ENCODE measurements around the gene GLIS1. TPM values are rescaled to one million over a fixed set of nuclear protein-coding genes. Genes with fewer than 3 reads are reported as not detected.

GLIS1 gene
- total and polyA plus RNA-seq, 2 donors = 0.05 to 0.59 TPM

- Histone ChIP-seq H3K27ac (ENCODE audit: low read depth in 1 of 2, low read length in 1 of 2) (no peak overlapping the region), H3K27me3 (ENCODE audit: control insufficient read depth in 2 of 2, insufficient read depth in 1 of 2, low read length in 1 of 2) (no peaks in the 10 kb centered on the region), H3K36me3 (ENCODE audit: control insufficient read depth in 2 of 2, insufficient read depth in 2 of 2, low read length in 1 of 2) (no peaks in the 10 kb centered on the region), H3K4me3 (ENCODE audit: low read length in 2 of 2) (no peak overlapping the region), H3K4me1 (ENCODE audit: control insufficient read depth in 2 of 2, insufficient read depth in 2 of 2, low read length in 2 of 2) (no peaks in the 10 kb centered on the region), H3K9me3 (ENCODE audit: control insufficient read depth in 2 of 2, insufficient read depth in 1 of 2, low read length in 1 of 2) (no peaks in the 10 kb centered on the region)
- 91% methylated on average over 17 of the region's 17 CpGs for WGBS
- DNase-seq (ENCODE audit: low read depth in 6 of 9, low spot score in 9 of 9) = no peak
Measured at GRCh38 chr1:53643041-53643880, 95.7 kb downstream of the GLIS1 start.

GRCh38 chr1:53642607-53643006 lies 96.4 kb downstream of the GLIS1 start:
- no peak for DNase-seq (ENCODE audit: low read depth in 6 of 9, low spot score in 9 of 9)
- WGBS = 99% methylated on average over 6 of the region's 6 CpGs

GRCh38 chr1:53642215-53642555 lies 96.8 kb downstream of the GLIS1 start:
- no peak for DNase-seq (ENCODE audit: low read depth in 6 of 9, low spot score in 9 of 9)
- Histone ChIP-seq H3K4me1 (ENCODE audit: control insufficient read depth in 2 of 2, insufficient read depth in 2 of 2, low read length in 2 of 2) (no peaks in the 10 kb centered on the region), H3K9me3 (ENCODE audit: control insufficient read depth in 2 of 2, insufficient read depth in 1 of 2, low read length in 1 of 2) (no peaks in the 10 kb centered on the region), H3K36me3 (ENCODE audit: control insufficient read depth in 2 of 2, insufficient read depth in 2 of 2, low read length in 1 of 2) (no peaks in the 10 kb centered on the region), H3K27ac (ENCODE audit: low read depth in 1 of 2, low read length in 1 of 2) (no peak overlapping the region), H3K4me3 (ENCODE audit: low read length in 2 of 2) (no peak overlapping the region), H3K27me3 (ENCODE audit: control insufficient read depth in 2 of 2, insufficient read depth in 1 of 2, low read length in 1 of 2) (no peaks in the 10 kb centered on the region)
- WGBS = 97% methylated on average over 7 of the region's 7 CpGs

More at GRCh38 chr1:53642607-53643006, 96.4 kb downstream of the GLIS1 start:
- Histone ChIP-seq H3K4me3 (ENCODE audit: low read length in 2 of 2) (no peak overlapping the region), H3K9me3 (ENCODE audit: control insufficient read depth in 2 of 2, insufficient read depth in 1 of 2, low read length in 1 of 2) (no peaks in the 10 kb centered on the region), H3K4me1 (ENCODE audit: control insufficient read depth in 2 of 2, insufficient read depth in 2 of 2, low read length in 2 of 2) (no peaks in the 10 kb centered on the region), H3K36me3 (ENCODE audit: control insufficient read depth in 2 of 2, insufficient read depth in 2 of 2, low read length in 1 of 2) (no peaks in the 10 kb centered on the region), H3K27me3 (ENCODE audit: control insufficient read depth in 2 of 2, insufficient read depth in 1 of 2, low read length in 1 of 2) (no peaks in the 10 kb centered on the region), H3K27ac (ENCODE audit: low read depth in 1 of 2, low read length in 1 of 2) (no peak overlapping the region)

GRCh38 chr1:53641481-53642214 lies 97.3 kb downstream of the GLIS1 start:
- Histone ChIP-seq H3K27ac (ENCODE audit: low read depth in 1 of 2, low read length in 1 of 2) (no peak overlapping the region), H3K9me3 (ENCODE audit: control insufficient read depth in 2 of 2, insufficient read depth in 1 of 2, low read length in 1 of 2) (no peaks in the 10 kb centered on the region), H3K36me3 (ENCODE audit: control insufficient read depth in 2 of 2, insufficient read depth in 2 of 2, low read length in 1 of 2) (no peaks in the 10 kb centered on the region), H3K27me3 (ENCODE audit: control insufficient read depth in 2 of 2, insufficient read depth in 1 of 2, low read length in 1 of 2) (no peaks in the 10 kb centered on the region), H3K4me1 (ENCODE audit: control insufficient read depth in 2 of 2, insufficient read depth in 2 of 2, low read length in 2 of 2) (no peaks in the 10 kb centered on the region), H3K4me3 (ENCODE audit: low read length in 2 of 2) (no peak overlapping the region)
- WGBS = 93% methylated on average over 9 of the region's 9 CpGs
- DNase-seq (ENCODE audit: low read depth in 6 of 9, low spot score in 9 of 9) = no peak

- Histone ChIP-seq H3K36me3 (ENCODE audit: control insufficient read depth in 2 of 2, insufficient read depth in 2 of 2, low read length in 1 of 2) (no peaks in the 10 kb centered on the region), H3K27me3 (ENCODE audit: control insufficient read depth in 2 of 2, insufficient read depth in 1 of 2, low read length in 1 of 2) (no peaks in the 10 kb centered on the region), H3K27ac (ENCODE audit: low read depth in 1 of 2, low read length in 1 of 2) (no peak overlapping the region), H3K4me3 (ENCODE audit: low read length in 2 of 2) (no peak overlapping the region), H3K4me1 (ENCODE audit: control insufficient read depth in 2 of 2, insufficient read depth in 2 of 2, low read length in 2 of 2) (no peaks in the 10 kb centered on the region), H3K9me3 (ENCODE audit: control insufficient read depth in 2 of 2, insufficient read depth in 1 of 2, low read length in 1 of 2) (no peaks in the 10 kb centered on the region)
- WGBS = 91% methylated on average over 6 of the region's 6 CpGs
- DNase-seq (ENCODE audit: low read depth in 6 of 9, low spot score in 9 of 9) = no peak
Measured at GRCh38 chr1:53640701-53641075, 98.3 kb downstream of the GLIS1 start.

GRCh38 chr1:53639996-53640700 lies 98.8 kb downstream of the GLIS1 start:
- no peaks in the 10 kb centered on the region for H3K36me3 ChIP-seq (ENCODE audit: control insufficient read depth in 2 of 2, insufficient read depth in 2 of 2, low read length in 1 of 2)
- no peak for DNase-seq (ENCODE audit: low read depth in 6 of 9, low spot score in 9 of 9)
- H3K27ac ChIP-seq (ENCODE audit: low read depth in 1 of 2, low read length in 1 of 2) = no peak overlapping the region
- H3K9me3 ChIP-seq (ENCODE audit: control insufficient read depth in 2 of 2, insufficient read depth in 1 of 2, low read length in 1 of 2) = no peaks in the 10 kb centered on the region
- H3K4me3 ChIP-seq (ENCODE audit: low read length in 2 of 2) = no peak overlapping the region
- WGBS = 95% methylated on average over 4 of the region's 4 CpGs
- H3K4me1 ChIP-seq (ENCODE audit: control insufficient read depth in 2 of 2, insufficient read depth in 2 of 2, low read length in 2 of 2) = no peaks in the 10 kb centered on the region
- H3K27me3 ChIP-seq (ENCODE audit: control insufficient read depth in 2 of 2, insufficient read depth in 1 of 2, low read length in 1 of 2) = no peaks in the 10 kb centered on the region

GRCh38 chr1:53639251-53639763 lies 99.7 kb downstream of the GLIS1 start:
- H3K9me3 ChIP-seq (ENCODE audit: control insufficient read depth in 2 of 2, insufficient read depth in 1 of 2, low read length in 1 of 2) = no peaks in the 10 kb centered on the region
- no peak for DNase-seq (ENCODE audit: low read depth in 6 of 9, low spot score in 9 of 9)
- no peak overlapping the region for H3K4me3 ChIP-seq (ENCODE audit: low read length in 2 of 2)
- no peaks in the 10 kb centered on the region for H3K4me1 ChIP-seq (ENCODE audit: control insufficient read depth in 2 of 2, insufficient read depth in 2 of 2, low read length in 2 of 2)
- peaks cover 0 to 2% of the 10 kb centered on the region in 2 donors for H3K27me3 ChIP-seq (ENCODE audit: control insufficient read depth in 2 of 2, insufficient read depth in 1 of 2, low read length in 1 of 2)
- 74% methylated on average over 16 of the region's 16 CpGs for WGBS
- H3K27ac ChIP-seq (ENCODE audit: low read depth in 1 of 2, low read length in 1 of 2) = no peak overlapping the region
- no peaks in the 10 kb centered on the region for H3K36me3 ChIP-seq (ENCODE audit: control insufficient read depth in 2 of 2, insufficient read depth in 2 of 2, low read length in 1 of 2)

- Histone ChIP-seq H3K4me3 (ENCODE audit: low read length in 2 of 2) (no peak overlapping the region), H3K9me3 (ENCODE audit: control insufficient read depth in 2 of 2, insufficient read depth in 1 of 2, low read length in 1 of 2) (no peaks in the 10 kb centered on the region), H3K36me3 (ENCODE audit: control insufficient read depth in 2 of 2, insufficient read depth in 2 of 2, low read length in 1 of 2) (no peaks in the 10 kb centered on the region), H3K27ac (ENCODE audit: low read depth in 1 of 2, low read length in 1 of 2) (no peak overlapping the region), H3K4me1 (ENCODE audit: control insufficient read depth in 2 of 2, insufficient read depth in 2 of 2, low read length in 2 of 2) (no peaks in the 10 kb centered on the region), H3K27me3 (ENCODE audit: control insufficient read depth in 2 of 2, insufficient read depth in 1 of 2, low read length in 1 of 2) (peaks cover 0 to 2% of the 10 kb centered on the region in 2 donors)
- WGBS = 92% methylated on average over 8 of the region's 8 CpGs
- no peak for DNase-seq (ENCODE audit: low read depth in 6 of 9, low spot score in 9 of 9)
Measured at GRCh38 chr1:53638360-53639035, 100.5 kb downstream of the GLIS1 start.
